Measurements from ENCODE around the gene ACOX3. TPM values are rescaled to one million over a fixed set of nuclear protein-coding genes. Genes with fewer than 3 reads are reported as not detected.
"Not testable (repeated sequence)": the region's sequence is repeated elsewhere in the genome, so short reads cannot be mapped to it uniquely, and the experiment has no call there.

The ACOX3 gene
- total RNA-seq, 1 experiment from 2014 or later = 24.1 TPM

- DNase-seq (ENCODE audit: low read depth) = no peak
Observed at GRCh38 chr4:8434251-8435073, 6.1 kb downstream of the ACOX3 start.

- no peak for DNase-seq (ENCODE audit: low read depth)
Observed at GRCh38 chr4:8433136-8433535, 7.4 kb downstream of the ACOX3 start.

- DNase-seq (ENCODE audit: low read depth) = no peak
Observed at GRCh38 chr4:8431553-8431952, 9.0 kb downstream of the ACOX3 start.

GRCh38 chr4:8428288-8429097, 12.0 kb downstream of the ACOX3 start:
- DNase-seq (ENCODE audit: low read depth) = peak; percentile 82

GRCh38 chr4:8427761-8428287, 12.7 kb downstream of the ACOX3 start:
- DNase-seq (ENCODE audit: low read depth) = peak; percentile 42

- DNase-seq (ENCODE audit: low read depth) = no peak
Observed at GRCh38 chr4:8427262-8427661, 13.3 kb downstream of the ACOX3 start.

- no peak for DNase-seq (ENCODE audit: low read depth)
Observed at GRCh38 chr4:8422786-8423185, 17.7 kb downstream of the ACOX3 start.

GRCh38 chr4:8422327-8422726, 18.2 kb downstream of the ACOX3 start:
- no peak for DNase-seq (ENCODE audit: low read depth)

- DNase-seq (ENCODE audit: low read depth) = not testable (repeated sequence)
Observed at GRCh38 chr4:8420151-8420550, 20.4 kb downstream of the ACOX3 start.

GRCh38 chr4:8419222-8420041, 21.1 kb downstream of the ACOX3 start:
- peak; percentile 67 for DNase-seq (ENCODE audit: low read depth)

- DNase-seq (ENCODE audit: low read depth) = no peak
Observed at GRCh38 chr4:8417071-8417614, 23.4 kb downstream of the ACOX3 start.

GRCh38 chr4:8414377-8414776, 26.1 kb downstream of the ACOX3 start:
- DNase-seq (ENCODE audit: low read depth) = peak; percentile 86

- no peak for DNase-seq (ENCODE audit: low read depth)
Observed at GRCh38 chr4:8412288-8412687, 28.2 kb downstream of the ACOX3 start.

- no peak for DNase-seq (ENCODE audit: low read depth)
Observed at GRCh38 chr4:8411351-8412180, 29.0 kb downstream of the ACOX3 start.

GRCh38 chr4:8410641-8411271, 29.8 kb downstream of the ACOX3 start:
- DNase-seq (ENCODE audit: low read depth) = peak; percentile 42

- no peak for DNase-seq (ENCODE audit: low read depth)
Observed at GRCh38 chr4:8410066-8410625, 30.4 kb downstream of the ACOX3 start.

- no peak for DNase-seq (ENCODE audit: low read depth)
Observed at GRCh38 chr4:8409264-8410065, 31.1 kb downstream of the ACOX3 start.

- DNase-seq (ENCODE audit: low read depth) = no peak
Observed at GRCh38 chr4:8407756-8408155, 32.8 kb downstream of the ACOX3 start.

- no peak for DNase-seq (ENCODE audit: low read depth)
Observed at GRCh38 chr4:8407316-8407715, 33.2 kb downstream of the ACOX3 start.
